D721Med (cell line): ENCODE measurements around the gene NAGLU.
"Not testable (repeated sequence)": the region's sequence is repeated elsewhere in the genome, so short reads cannot be mapped to it uniquely, and the experiment has no call there.

ENCODE experiments used
- DNase-seq: peaks from one replicate; pipeline ENCODE4 v3.0.0; 2011; ENCODE audit warnings: low spot score; ENCODE audit not compliant: insufficient read length
- FAIRE-seq: peaks from 2 replicates; lab custom pipeline; 2011; peaks lifted over from hg19 to GRCh38; lab: Jason Lieb, UNC
- CTCF ChIP-seq: IDR thresholded peaks from 2 replicates; pipeline ENCODE4 v1.5.1; 2012; ENCODE audit warnings: mild to moderate bottlenecking, control low read depth; ENCODE audit not compliant: insufficient read depth; ENCODE audit errors: missing control alignments

Gene NAGLU

GRCh38 chr17:42544874-42545283, 8.8 kb downstream of the NAGLU start:
- DNase-seq (no peak), FAIRE-seq (no peak)
- no peak for TF ChIP-seq CTCF

DNA sequence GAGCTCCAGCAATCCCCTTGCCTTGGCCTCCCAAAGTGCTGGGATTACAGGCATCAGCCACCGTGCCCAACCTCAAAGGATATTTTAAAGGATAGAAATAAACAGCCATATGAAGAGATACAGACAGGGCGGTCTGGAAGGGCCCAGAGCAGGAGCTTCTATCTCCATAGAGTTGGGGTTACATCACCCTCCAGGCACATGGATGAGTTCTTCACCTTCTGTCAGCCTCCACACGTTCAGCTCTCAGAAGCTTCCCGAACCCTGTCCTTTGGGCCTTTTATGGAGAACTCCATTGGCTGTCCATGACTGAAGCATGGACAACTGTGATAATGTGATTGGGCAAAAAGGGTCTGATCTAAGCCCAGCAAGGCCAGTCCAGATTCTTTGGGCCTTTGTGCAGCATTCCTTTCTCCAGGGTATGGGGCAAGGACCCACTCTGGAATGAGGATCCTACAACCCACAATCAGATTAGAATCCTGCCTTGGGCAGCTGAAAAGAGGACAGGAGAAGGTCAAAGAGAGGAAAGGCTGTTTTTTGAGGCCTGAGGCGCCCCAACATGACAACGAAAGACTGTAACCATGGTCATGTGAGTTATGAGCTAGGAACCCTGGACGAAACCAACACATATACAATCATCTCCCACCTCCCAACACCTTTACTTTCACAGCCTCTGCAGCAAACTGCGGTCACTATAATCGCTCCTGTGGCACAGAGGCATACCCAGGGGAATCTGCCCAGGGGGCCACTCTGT, 9.9 kb downstream of the NAGLU start:
- FAIRE-seq, result not testable (repeated sequence)

GRCh38 chr17:42547001-42547461, 11.0 kb downstream of the NAGLU start:
- no peak for TF ChIP-seq CTCF
- FAIRE-seq, result no peak
- DNase-seq, result no peak

More for the DNA sequence above, 9.9 kb downstream of the NAGLU start:
- DNase-seq, result not testable (repeated sequence)

GRCh38 chr17:42547698-42548069, 11.6 kb downstream of the NAGLU start:
- FAIRE-seq (no peak), DNase-seq (no peak)

DNA sequence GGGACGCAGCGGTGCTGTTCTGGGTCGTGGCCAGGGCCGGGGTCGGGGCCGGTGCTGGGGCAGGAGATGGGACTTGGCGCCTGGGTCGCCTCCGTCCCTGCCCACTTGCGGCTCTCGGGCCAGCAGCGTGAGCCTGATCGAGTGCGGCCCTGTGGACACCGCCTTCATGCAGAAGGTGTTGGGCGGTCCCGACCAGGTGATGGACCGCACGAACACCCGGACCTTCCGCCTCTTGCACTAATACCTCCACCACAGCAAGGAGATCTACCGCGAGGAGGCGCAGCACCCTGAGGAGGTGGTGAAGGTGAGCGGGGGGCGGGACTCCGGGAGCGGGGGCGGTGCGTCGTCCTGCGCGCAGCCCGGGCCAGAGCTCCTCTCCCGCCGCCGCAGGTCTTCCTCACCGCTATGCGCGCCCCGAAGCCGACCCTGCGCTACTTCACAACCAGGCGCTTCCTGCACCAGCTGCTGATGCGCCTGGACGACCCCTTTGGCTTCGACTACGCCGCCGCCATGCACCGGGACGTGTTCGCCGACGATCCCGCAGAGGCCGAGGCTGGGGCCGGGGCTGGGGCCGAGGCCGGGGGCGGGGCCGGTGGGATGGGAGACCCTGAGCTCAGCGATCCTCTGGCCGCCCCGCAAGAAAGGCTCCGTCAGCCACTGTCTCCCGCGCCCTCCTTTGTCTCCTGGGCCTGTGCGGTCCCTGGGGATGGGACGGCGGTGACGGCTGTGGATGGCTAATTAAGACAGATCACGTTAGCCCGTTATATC, 12.2 kb downstream of the NAGLU start:
- peak; percentile 29 for TF ChIP-seq CTCF
- FAIRE-seq (no peak), DNase-seq (peak; percentile 81)

More at GRCh38 chr17:42547698-42548069, 11.6 kb downstream of the NAGLU start:
- TF ChIP-seq CTCF, result no peak

GRCh38 chr17:42548993-42549755, 13.1 kb downstream of the NAGLU start:
- peak; percentile 11 for FAIRE-seq
- no peak for TF ChIP-seq CTCF
- DNase-seq, result no peak

DNA sequence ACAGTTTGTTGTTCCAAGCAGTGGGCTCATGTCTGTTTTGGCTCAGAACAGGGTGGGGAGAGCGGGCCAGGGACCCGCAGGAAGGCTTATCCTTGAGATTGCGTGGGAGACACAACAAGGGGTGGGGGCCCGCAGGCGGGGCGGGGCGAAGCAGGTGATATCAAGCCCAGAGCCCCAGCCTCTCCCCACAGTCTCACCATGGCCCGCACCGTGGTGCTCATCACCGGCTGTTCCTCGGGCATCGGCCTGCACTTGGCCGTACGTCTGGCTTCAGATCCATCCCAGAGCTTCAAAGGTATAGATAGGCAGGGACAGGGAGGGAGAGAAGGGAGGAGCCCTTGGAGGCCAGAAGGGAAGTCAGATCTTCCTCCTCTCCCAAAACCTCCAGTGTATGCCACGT, 16.7 kb downstream of the NAGLU start, which contains the start of gene HSD17B1:
Gene HSD17B1, plus strand, starts transcription at position 188 of the 400 bp plus-strand sequence. Its CDS starts 11 bp downstream, at position 199.
- not testable (repeated sequence) for FAIRE-seq, DNase-seq
